Lower leg skin (tissue), 3 donors: ENCODE measurements around the gene ZKSCAN8.

Source experiments
- CTCF ChIP-seq, 3 donors: fragments of 450-650 bp; IDR thresholded peaks; one replicate each; pipeline ENCODE4 v1.5.1; 2016; ENCODE audit warnings: antibody characterized with exemption in 3 of 3, mild to moderate bottlenecking in 3 of 3, moderate library complexity in 2 of 3
- POLR2A ChIP-seq, 2 donors: fragments of 450-650 bp; IDR thresholded peaks; one replicate each; pipeline ENCODE4 v1.6.1; 2016 to 2017; ENCODE audit warnings: antibody characterized with exemption in 2 of 2, mild to moderate bottlenecking in 1 of 2, moderate library complexity in 1 of 2

DNA sequence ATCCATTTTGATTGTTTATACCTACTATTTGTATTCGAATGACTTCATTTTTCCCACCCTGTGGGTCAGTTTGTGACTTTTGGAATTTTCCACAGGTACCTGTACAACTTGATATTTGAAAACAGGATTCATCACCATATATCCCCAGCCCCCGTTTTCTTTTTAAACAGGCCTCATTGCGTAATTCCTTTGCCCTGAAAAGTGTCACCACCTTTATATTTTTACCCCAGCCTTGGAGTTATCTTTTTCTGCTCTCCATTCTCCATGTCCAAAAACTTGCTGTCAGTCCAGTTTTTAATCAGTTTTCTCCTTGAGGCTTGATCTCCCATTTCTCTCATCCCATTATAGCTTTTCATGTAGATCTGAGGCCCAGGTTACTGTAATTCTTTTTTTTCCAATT is 16.6 kb downstream of the ZKSCAN8 start:
- TF ChIP-seq CTCF (IDR thresholded peaks at IDR 0.05) (no peak), POLR2A (IDR thresholded peaks at IDR 0.05) (no peak)
